Body of pancreas (tissue), 4 donors: ENCODE data around the gene SPC25. TPM values are rescaled to one million over a fixed set of nuclear protein-coding genes. Genes with fewer than 3 reads are reported as not detected.

Experiments used
- ATAC-seq: fragments of 150-250 bp; one replicate; pipeline ENCODE4 v1.9.1; 2016
- DNase-seq, 4 donors: peaks; one replicate each; pipeline ENCODE4 v3.0.0-alpha.2; 2019
- H3K27ac ChIP-seq, 4 donors: fragments of 200-600 bp; sonication (generic); 1 replicate in 3 of 4; 2 replicates in 1 of 4; pipeline versions ENCODE4 v1.5.1 to v1.6.1; 2016 to 2019; ENCODE audit warnings: mild to moderate bottlenecking in 1 of 4, mixed read lengths in 1 of 4, moderate library complexity in 1 of 4
- H3K27me3 ChIP-seq, 2 donors: fragments of 200-600 bp; sonication (generic); one replicate each; pipeline ENCODE4 v1.6.0; 2016; ENCODE audit warnings: mild to moderate bottlenecking in 1 of 2
- H3K36me3 ChIP-seq, 2 donors: fragments of 200-600 bp; sonication (generic); replicated peaks in 1 of 2; 2 replicates each; pipeline ENCODE4 v1.5.1; 2016; ENCODE audit warnings: low read depth in 2 of 2; ENCODE audit not compliant: insufficient read depth in 1 of 2
- H3K4me1 ChIP-seq: fragments of 200-600 bp; sonication (generic); one replicate; pipeline ENCODE4 v1.6.0; 2016
- H3K4me3 ChIP-seq, 2 donors: fragments of 200-600 bp; sonication (generic); 1 replicate in 1 of 2; 2 replicates in 1 of 2; pipeline ENCODE4 v1.5.1; 2016 to 2019
- H3K9me3 ChIP-seq, 3 donors: fragments of 200-600 bp; sonication (generic); 1 replicate in 2 of 3; 2 replicates in 1 of 3; pipeline ENCODE4 v1.5.1; 2016
- CTCF ChIP-seq, 7 experiments: fragments of 450-650 bp in 4 of 7; fragments of 200-600 bp in 3 of 7; sonication (generic) in 3 of 7; IDR thresholded peaks; one replicate each; pipeline ENCODE4 v1.5.1; 2016 to 2019; ENCODE audit warnings: antibody characterized with exemption in 7 of 7
- POLR2A ChIP-seq, 3 donors: fragments of 450-650 bp; IDR thresholded peaks; one replicate each; pipeline ENCODE4 v1.6.1; 2016; ENCODE audit warnings: antibody characterized with exemption in 3 of 3, mild to moderate bottlenecking in 2 of 3
- WGBS, 2 donors: methylation state at CpG; one replicate each; pipeline ENCODE4 v1.1.5; 2017; 5-methylcytosine and 5-hydroxymethylcytosine counted together
- intact Hi-C: fragments of 100-400 bp; cut with DNase I; formaldehyde crosslinking; loops from one replicate; pipeline ENCODE4 v1.15.1; 2023
- total RNA-seq, 2 donors: library from RNA; depleted of rRNA; stranded (reverse); fragments of >200 nt; gene quantifications; one replicate each; pipeline ENCODE4 v1.1.0, GENCODE V29; 2016

Gene SPC25
- total RNA-seq, 2 donors from 2014 or later = not detected

DNA sequence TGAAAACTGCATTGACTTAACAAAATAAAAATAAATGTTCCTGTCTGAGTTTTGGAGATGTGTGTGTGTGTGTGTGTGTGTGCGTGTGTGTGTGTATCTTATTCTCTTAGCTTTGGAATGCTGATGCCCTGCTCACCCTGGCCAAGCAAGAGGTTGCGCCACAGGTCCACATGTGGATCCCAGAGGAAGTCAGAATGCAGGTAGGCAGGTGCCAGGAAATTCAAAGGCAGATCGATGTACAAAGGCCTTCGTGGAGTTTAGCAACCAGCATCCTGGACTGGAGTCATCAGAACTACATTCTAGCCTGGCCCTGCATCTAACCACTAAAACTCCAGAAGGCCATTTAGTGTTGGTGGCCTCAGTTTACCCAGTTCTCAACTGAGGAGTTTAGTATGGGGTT is 23.3 kb upstream of the SPC25 start:
- peaks cover 8% of the 10 kb centered on the region for H3K4me1 ChIP-seq
- DNase-seq = peak in 1 of 4 donors; percentile 8
- H3K27me3 ChIP-seq = no peaks in the 10 kb centered on the region
- intact Hi-C loops = loop anchor here (10.0 kb wide), 1 partner anchor 139 kb away; no protein-coding TSS in a partner anchor
- no peak overlapping the region for H3K27ac ChIP-seq
- TF ChIP-seq POLR2A (IDR thresholded peaks at IDR 0.05) = no peak
- no peak for TF ChIP-seq CTCF (IDR thresholded peaks at IDR 0.05)
- WGBS, 2 donors = 77 to 88% methylated on average over 4 of the region's 4 CpGs
- ATAC-seq = no peak
- H3K36me3 ChIP-seq = no peaks in the 10 kb centered on the region
- no peak overlapping the region for H3K4me3 ChIP-seq
- no peaks in the 10 kb centered on the region for H3K9me3 ChIP-seq

GRCh38 chr2:168912901-168913369 is 22.7 kb upstream of the SPC25 start:
- no peak overlapping the region for H3K27ac ChIP-seq
- no peak overlapping the region for H3K4me3 ChIP-seq
- 27 to 41% methylated on average over 21 of the region's 21 CpGs for WGBS, 2 donors
- DNase-seq = peak; percentile 27 to 68 (median 36)
- peak; percentile 77 for ATAC-seq
- no peaks in the 10 kb centered on the region for H3K36me3 ChIP-seq
- no peak for TF ChIP-seq POLR2A (IDR thresholded peaks at IDR 0.05)
- TF ChIP-seq CTCF (IDR thresholded peaks at IDR 0.05) = no peak
- H3K4me1 ChIP-seq = peaks cover 8% of the 10 kb centered on the region
- no peaks in the 10 kb centered on the region for H3K9me3 ChIP-seq
- intact Hi-C loops = loop anchor here (10.0 kb wide), 1 partner anchor 138 kb away; no protein-coding TSS in a partner anchor
- H3K27me3 ChIP-seq = no peaks in the 10 kb centered on the region

GRCh38 chr2:168912466-168912865 is 22.2 kb upstream of the SPC25 start:
- no peak overlapping the region for H3K27ac ChIP-seq
- H3K4me1 ChIP-seq = peaks cover 8% of the 10 kb centered on the region
- intact Hi-C loops = loop anchor here (10.0 kb wide), 1 partner anchor 138 kb away; no protein-coding TSS in a partner anchor
- no peak for TF ChIP-seq CTCF (IDR thresholded peaks at IDR 0.05)
- TF ChIP-seq POLR2A (IDR thresholded peaks at IDR 0.05) = no peak
- H3K9me3 ChIP-seq = no peaks in the 10 kb centered on the region
- 50 to 52% methylated on average over 6 of the region's 6 CpGs for WGBS, 2 donors
- peak; percentile 21 for ATAC-seq
- H3K4me3 ChIP-seq = no peak overlapping the region
- H3K36me3 ChIP-seq = no peaks in the 10 kb centered on the region
- H3K27me3 ChIP-seq = no peaks in the 10 kb centered on the region
- no peak for DNase-seq

DNA sequence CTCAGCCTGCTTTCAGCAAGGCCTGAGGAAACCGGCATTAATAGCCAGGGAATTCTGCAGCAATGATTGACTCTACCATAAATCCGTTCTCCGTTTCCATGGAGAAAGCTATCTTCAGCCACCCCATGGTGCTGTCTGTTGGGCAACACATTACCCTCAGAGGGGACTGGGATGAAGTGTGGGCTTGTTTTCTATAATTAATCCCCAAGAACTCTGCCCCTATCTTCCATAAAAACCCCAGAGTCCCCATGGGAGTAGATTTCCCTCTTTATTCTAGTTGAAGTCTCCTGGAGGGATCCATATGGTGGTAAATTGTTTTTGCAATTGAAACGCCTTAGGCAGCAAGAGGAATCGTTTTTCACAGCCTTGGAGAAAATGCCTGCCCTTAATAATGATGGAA is 20.1 kb upstream of the SPC25 start:
- no peak overlapping the region for H3K4me3 ChIP-seq
- no peak for ATAC-seq
- TF ChIP-seq CTCF (IDR thresholded peaks at IDR 0.05) = no peak
- no peak for TF ChIP-seq POLR2A (IDR thresholded peaks at IDR 0.05)
- no peaks in the 10 kb centered on the region for H3K27me3 ChIP-seq
- no peak for DNase-seq
- H3K9me3 ChIP-seq = no peaks in the 10 kb centered on the region
- 70 to 78% methylated on average over 5 of the region's 5 CpGs for WGBS, 2 donors
- intact Hi-C loops = loop anchor here (10.0 kb wide), 1 partner anchor 136 kb away; no protein-coding TSS in a partner anchor
- H3K36me3 ChIP-seq = no peaks in the 10 kb centered on the region
- no peak overlapping the region for H3K27ac ChIP-seq
- peaks cover 8% of the 10 kb centered on the region for H3K4me1 ChIP-seq
